A549 (cell line): Measurements from ENCODE around the gene THADA.

Experiments used
- HDAC2 ChIP-seq: fragments of 200-600 bp; sonication (generic); IDR thresholded peaks from 2 replicates; pipeline ENCODE4 v1.6.1; 2016
- HOXB5 ChIP-seq: fragments of 250-450 bp; sonication (Bioruptor Pico); IDR thresholded peaks from 2 replicates; pipeline ENCODE4 v1.5.0; 2020; ENCODE audit warnings: mild to moderate bottlenecking, moderate library complexity
- TF ChIP-seq, protein P1 (sequence below): fragments of >200 bp; sonication (Bioruptor Twin); formaldehyde crosslinking; IDR thresholded peaks from 3 replicates; pipeline ENCODE4 v1.5.1; 2016

DNA sequence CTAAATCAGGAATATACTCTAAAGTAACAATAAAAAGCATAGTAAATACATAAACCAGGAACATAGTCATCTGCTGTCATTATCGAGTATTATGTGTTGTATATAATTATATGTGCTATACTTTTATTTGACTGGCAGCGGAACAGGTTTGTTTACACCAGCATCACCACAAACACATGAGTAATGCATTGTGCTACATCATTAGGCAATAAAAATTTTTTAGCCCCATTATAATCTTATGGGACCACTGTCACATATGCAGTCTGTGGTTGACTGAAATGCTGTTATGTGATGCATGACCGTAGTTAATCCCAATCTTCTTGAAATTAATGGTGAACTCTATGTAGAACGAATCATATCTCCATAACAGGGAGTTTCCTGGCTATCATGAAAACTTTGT lies 232.7 kb downstream of the THADA start:
- TF ChIP-seq HDAC2, result no peak
- TF ChIP-seq, protein P1, sequence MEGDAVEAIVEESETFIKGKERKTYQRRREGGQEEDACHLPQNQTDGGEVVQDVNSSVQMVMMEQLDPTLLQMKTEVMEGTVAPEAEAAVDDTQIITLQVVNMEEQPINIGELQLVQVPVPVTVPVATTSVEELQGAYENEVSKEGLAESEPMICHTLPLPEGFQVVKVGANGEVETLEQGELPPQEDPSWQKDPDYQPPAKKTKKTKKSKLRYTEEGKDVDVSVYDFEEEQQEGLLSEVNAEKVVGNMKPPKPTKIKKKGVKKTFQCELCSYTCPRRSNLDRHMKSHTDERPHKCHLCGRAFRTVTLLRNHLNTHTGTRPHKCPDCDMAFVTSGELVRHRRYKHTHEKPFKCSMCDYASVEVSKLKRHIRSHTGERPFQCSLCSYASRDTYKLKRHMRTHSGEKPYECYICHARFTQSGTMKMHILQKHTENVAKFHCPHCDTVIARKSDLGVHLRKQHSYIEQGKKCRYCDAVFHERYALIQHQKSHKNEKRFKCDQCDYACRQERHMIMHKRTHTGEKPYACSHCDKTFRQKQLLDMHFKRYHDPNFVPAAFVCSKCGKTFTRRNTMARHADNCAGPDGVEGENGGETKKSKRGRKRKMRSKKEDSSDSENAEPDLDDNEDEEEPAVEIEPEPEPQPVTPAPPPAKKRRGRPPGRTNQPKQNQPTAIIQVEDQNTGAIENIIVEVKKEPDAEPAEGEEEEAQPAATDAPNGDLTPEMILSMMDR, result no peak
- TF ChIP-seq HOXB5, result no peak
